B cell (primary cell): Measurements from ENCODE around the gene GLIPR1L1. TPM values are rescaled to one million over a fixed set of nuclear protein-coding genes. Genes with fewer than 3 reads are reported as not detected.

Experiments
- ATAC-seq: fragments of 200-7000 bp; cut with Tn5 transposase; one replicate; pipeline ENCODE4 v1.10.0; 2021; ENCODE audit warnings: low read depth, mild to moderate bottlenecking, moderate number of reproducible peaks, moderate library complexity
- CTCF ChIA-PET: fragments of 350-600 bp; sonication (Branson Sonifier 250); formaldehyde crosslinking; loops from one replicate; lab custom pipeline; 2021; ENCODE audit warnings: antibody characterized with exemption, inconsistent platforms; lab: Charles Lee
- POLR2A ChIA-PET: fragments of 350-600 bp; sonication (Branson Sonifier 250); formaldehyde crosslinking; loops from one replicate; lab custom pipeline; 2021; ENCODE audit warnings: antibody characterized with exemption; lab: Charles Lee
- DNase-seq: peaks from one replicate; pipeline ENCODE4 v3.0.0; 2013
- H2AFZ ChIP-seq: 2 replicates; pipeline ENCODE4 v1.6.1; 2012; ENCODE audit warnings: mild to moderate bottlenecking, low read depth, low read length; ENCODE audit not compliant: insufficient read depth, poor library complexity, severe bottlenecking
- H3K27ac ChIP-seq, 2 donors: 1 replicate in 1 of 2; 2 replicates in 1 of 2; pipeline ENCODE4 v1.5.1; 2012 to 2013; ENCODE audit warnings: low read length in 2 of 2, mild to moderate bottlenecking in 2 of 2, moderate library complexity in 1 of 2
- H3K27me3 ChIP-seq, 4 experiments: fragments of 200-600 bp in 1 of 4; sonication (generic) in 1 of 4; replicated peaks in 1 of 4; 1 replicate in 2 of 4; 2 replicates in 2 of 4; pipeline versions ENCODE4 v1.6.1 to v1.7.0; 2013 to 2016; ENCODE audit warnings: low read length in 3 of 4, mild to moderate bottlenecking in 2 of 4, mixed read lengths in 1 of 4, moderate library complexity in 1 of 4; ENCODE audit not compliant: insufficient read depth in 4 of 4, control insufficient read depth in 3 of 4; ENCODE audit errors: control extremely low read depth in 1 of 4
- H3K36me3 ChIP-seq, 2 experiments: replicated peaks in 1 of 2; 1 replicate in 1 of 2; 2 replicates in 1 of 2; pipeline versions ENCODE4 v1.6.1 to v1.7.1; 2013; ENCODE audit warnings: low read length in 1 of 2; ENCODE audit not compliant: insufficient read depth in 2 of 2, control insufficient read depth in 1 of 2; ENCODE audit errors: control extremely low read depth in 1 of 2, extremely low read depth in 1 of 2
- H3K4me1 ChIP-seq, 2 donors: fragments of 200-600 bp in 1 of 2; sonication (generic) in 1 of 2; 1 replicate in 1 of 2; 2 replicates in 1 of 2; pipeline versions ENCODE4 v1.5.1 to v1.6.1; 2013 to 2017; ENCODE audit warnings: low read length in 2 of 2; ENCODE audit not compliant: control insufficient read depth in 2 of 2, insufficient read depth in 2 of 2
- H3K4me2 ChIP-seq: replicated peaks from 2 replicates; pipeline ENCODE3; 2012; ENCODE audit warnings: mild to moderate bottlenecking, low read depth, low read length; ENCODE audit not compliant: poor library complexity, severe bottlenecking
- H3K4me3 ChIP-seq, 5 experiments: fragments of 200-600 bp in 1 of 5; sonication (generic) in 1 of 5; 1 replicate in 3 of 5; 2 replicates in 2 of 5; pipeline versions ENCODE4 v1.5.1 to v1.7.0; 2011 to 2016; ENCODE audit warnings: low read length in 4 of 5, mild to moderate bottlenecking in 4 of 5, low read depth in 2 of 5, control low read depth in 1 of 5, moderate library complexity in 1 of 5; ENCODE audit not compliant: insufficient read depth in 1 of 5; ENCODE audit errors: control extremely low read depth in 1 of 5, extremely low read depth in 1 of 5
- H3K79me2 ChIP-seq: fragments of 200-600 bp; sonication (generic); one replicate; pipeline ENCODE4 v1.6.0; 2016; ENCODE audit warnings: low read length; ENCODE audit not compliant: control insufficient read depth, insufficient read depth
- H3K9ac ChIP-seq: fragments of 200-600 bp; sonication (generic); 2 replicates; pipeline ENCODE4 v1.6.1; 2017; ENCODE audit warnings: mild to moderate bottlenecking, low read length, moderate library complexity
- H3K9me3 ChIP-seq, 3 donors: one replicate each; pipeline versions ENCODE4 v1.6.1 to v1.7.1; 2013; ENCODE audit warnings: low read length in 2 of 3; ENCODE audit not compliant: control insufficient read depth in 2 of 3, insufficient read depth in 1 of 3; ENCODE audit errors: control extremely low read depth in 1 of 3
- H4K20me1 ChIP-seq: 2 replicates; pipeline ENCODE4 v1.6.0; 2012; ENCODE audit warnings: mild to moderate bottlenecking, low read length; ENCODE audit not compliant: insufficient read depth, control insufficient read depth, poor library complexity, severe bottlenecking
- H3K27ac Mint-ChIP-seq: one replicate; pipeline ENCODE4 v1.8.0; 2021; ENCODE audit warnings: mixed read lengths
- H3K27me3 Mint-ChIP-seq: one replicate; pipeline ENCODE4 v1.8.0; 2021; ENCODE audit warnings: mixed read lengths
- H3K4me1 Mint-ChIP-seq: one replicate; pipeline ENCODE4 v1.8.0; 2021; ENCODE audit warnings: mixed read lengths
- H3K4me3 Mint-ChIP-seq: one replicate; pipeline ENCODE4 v1.8.0; 2021; ENCODE audit warnings: mixed read lengths
- H3K9me3 Mint-ChIP-seq: one replicate; pipeline ENCODE4 v1.8.0; 2022; ENCODE audit warnings: mixed read lengths; ENCODE audit not compliant: insufficient read depth
- EZH2 ChIP-seq: IDR thresholded peaks from 2 replicates; pipeline ENCODE4 v1.6.1; 2012; ENCODE audit warnings: borderline replicate concordance, low read depth, mild to moderate bottlenecking, moderate library complexity, low read length; ENCODE audit not compliant: insufficient read depth, poor library complexity, severe bottlenecking
- WGBS: methylation state at CpG from one replicate; pipeline ENCODE4 v1.1.5; 2013; ENCODE audit warnings: missing lambda C conversion rate; ENCODE audit not compliant: insufficient coverage; 5-methylcytosine and 5-hydroxymethylcytosine counted together
- intact Hi-C: fragments of 100-400 bp; cut with micrococcal nuclease; formaldehyde crosslinking; loops from one replicate; pipeline ENCODE4 v1.10.0; 2022
- polyA plus RNA-seq: library from polyadenylated mRNA; depleted of rRNA; stranded (reverse); fragments of >200 nt; gene quantifications from 2 replicates; pipeline ENCODE4 v1.2.3, GENCODE V29; 2012
- total RNA-seq, 2 donors: library from RNA; stranded (reverse); fragments of 120-200 nt in 1 of 2; gene quantifications; 1 replicate in 1 of 2; 2 replicates in 1 of 2; pipeline versions ENCODE4 v1.2.3 to v1.2.4, GENCODE V29; 2013 to 2022
- TF ChIP-seq, protein P1 (sequence below): fragments of 200-600 bp; IDR thresholded peaks from one replicate; pipeline ENCODE4 v1.8.0; 2022; ENCODE audit warnings: antibody characterized with exemption, mild to moderate bottlenecking

GLIPR1L1 gene
- total and polyA plus RNA-seq, 2 donors (not counting 1 experiment from before 2014, with no cell fraction given), result not detected

- Mint-ChIP-seq H3K27ac (no peak overlapping the region), H3K9me3 (peaks cover 4% of the 10 kb centered on the region), H3K4me1 (peaks cover 10% of the 10 kb centered on the region), H3K27me3 (peaks cover 11% of the 10 kb centered on the region), H3K4me3 (no peak overlapping the region)
- no peak overlapping the region for H3K4me3 ChIP-seq
- H3K27ac ChIP-seq, result no peak overlapping the region
- DNase-seq, result no peak
- no peaks in the 10 kb centered on the region for H3K36me3 ChIP-seq
- no peaks in the 10 kb centered on the region for H4K20me1 ChIP-seq
- H3K4me1 ChIP-seq, result peaks cover 8 to 11% of the 10 kb centered on the region in 2 donors
- peaks cover 0 to 3% (median 0%) of the 10 kb centered on the region in 3 donors for H3K9me3 ChIP-seq
- POLR2A ChIA-PET, result no interaction called here
- no peak overlapping the region for H3K9ac ChIP-seq
- intact Hi-C loops, result no loop called here
- H3K79me2 ChIP-seq, result no peaks in the 10 kb centered on the region
- no peak for ATAC-seq
- CTCF ChIA-PET, result no interaction called here
- H2AFZ ChIP-seq, result no peak overlapping the region
- TF ChIP-seq EZH2, result no peak
- TF ChIP-seq, protein P1, sequence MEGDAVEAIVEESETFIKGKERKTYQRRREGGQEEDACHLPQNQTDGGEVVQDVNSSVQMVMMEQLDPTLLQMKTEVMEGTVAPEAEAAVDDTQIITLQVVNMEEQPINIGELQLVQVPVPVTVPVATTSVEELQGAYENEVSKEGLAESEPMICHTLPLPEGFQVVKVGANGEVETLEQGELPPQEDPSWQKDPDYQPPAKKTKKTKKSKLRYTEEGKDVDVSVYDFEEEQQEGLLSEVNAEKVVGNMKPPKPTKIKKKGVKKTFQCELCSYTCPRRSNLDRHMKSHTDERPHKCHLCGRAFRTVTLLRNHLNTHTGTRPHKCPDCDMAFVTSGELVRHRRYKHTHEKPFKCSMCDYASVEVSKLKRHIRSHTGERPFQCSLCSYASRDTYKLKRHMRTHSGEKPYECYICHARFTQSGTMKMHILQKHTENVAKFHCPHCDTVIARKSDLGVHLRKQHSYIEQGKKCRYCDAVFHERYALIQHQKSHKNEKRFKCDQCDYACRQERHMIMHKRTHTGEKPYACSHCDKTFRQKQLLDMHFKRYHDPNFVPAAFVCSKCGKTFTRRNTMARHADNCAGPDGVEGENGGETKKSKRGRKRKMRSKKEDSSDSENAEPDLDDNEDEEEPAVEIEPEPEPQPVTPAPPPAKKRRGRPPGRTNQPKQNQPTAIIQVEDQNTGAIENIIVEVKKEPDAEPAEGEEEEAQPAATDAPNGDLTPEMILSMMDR, result no peak
- H3K4me2 ChIP-seq, result no peak overlapping the region
- H3K27me3 ChIP-seq, result peaks cover 0 to 7% (median 6%) of the 10 kb centered on the region in 4 experiments
- no CpG with 5 or more reads among the region's 1 CpG for WGBS
Observed at GRCh38 chr12:75337905-75338304, 3.4 kb downstream of the GLIPR1L1 start.

DNA sequence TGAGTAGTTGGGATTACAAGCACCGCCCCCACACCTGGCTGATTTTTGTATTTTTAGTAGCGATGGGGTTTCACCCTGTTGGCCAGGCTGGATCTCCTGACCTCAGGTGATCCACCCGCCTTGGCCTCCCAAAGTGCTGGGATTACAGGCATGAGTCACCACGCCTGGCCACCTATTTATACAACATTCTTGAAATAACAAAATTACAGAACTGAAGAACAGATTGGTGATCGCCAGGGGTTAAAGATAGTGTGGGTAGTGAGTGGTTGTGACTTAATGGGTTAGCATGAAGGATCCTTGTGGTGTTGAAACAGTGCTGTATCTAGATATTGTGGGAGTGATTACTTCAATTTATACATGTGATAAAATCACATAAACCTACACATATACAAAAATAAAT lies 7.4 kb downstream of the GLIPR1L1 start:
- Mint-ChIP-seq H3K4me1 (no peaks in the 10 kb centered on the region), H3K27me3 (peaks cover 3% of the 10 kb centered on the region), H3K9me3 (peaks cover 4% of the 10 kb centered on the region), H3K4me3 (no peak overlapping the region), H3K27ac (no peak overlapping the region)
- intact Hi-C loops, result no loop called here
- Histone ChIP-seq H3K4me3 (no peak overlapping the region), H2AFZ (no peak overlapping the region), H3K27me3 (no peaks in the 10 kb centered on the region), H3K4me1 (no peaks in the 10 kb centered on the region), H3K9me3 (no peaks in the 10 kb centered on the region), H3K27ac (no peak overlapping the region), H3K9ac (no peak overlapping the region), H3K4me2 (no peak overlapping the region), H3K36me3 (no peaks in the 10 kb centered on the region), H3K79me2 (no peaks in the 10 kb centered on the region), H4K20me1 (no peaks in the 10 kb centered on the region)
- ChIA-PET POLR2A (no interaction called here), CTCF (no interaction called here)
- no peak for DNase-seq
- TF ChIP-seq EZH2, result no peak
- TF ChIP-seq, protein P1, result no peak
- no peak for ATAC-seq
- 90% methylated on average over 2 of the region's 5 CpGs for WGBS
